OCI-LY7 (cell line): Measurements from ENCODE around the gene KRTAP10-12. TPM values are rescaled to one million over a fixed set of nuclear protein-coding genes. Genes with fewer than 3 reads are reported as not detected.

Source experiments
- BruUV-seq: library from RNA; stranded (reverse); fragments of 400-500 nt; replicated peaks from 2 replicates; lab custom pipeline; 2021; lab: Mats Ljungman, UMichigan
- CTCF ChIA-PET: fragments of 300-600 bp; sonication (Branson Sonifier 250); formaldehyde crosslinking; loops from one replicate; lab custom pipeline; 2022; ENCODE audit warnings: antibody characterized with exemption; ENCODE audit not compliant: unreplicated experiment; lab: Charles Lee
- POLR2A ChIA-PET: fragments of 300-600 bp; sonication (Branson Sonifier 250); formaldehyde crosslinking; loops from one replicate; lab custom pipeline; 2022; ENCODE audit warnings: antibody characterized with exemption; lab: Charles Lee
- DNase-seq: peaks from one replicate; pipeline ENCODE4 v3.0.0-alpha.2; 2015; ENCODE audit warnings: low spot score
- H2AFZ ChIP-seq: fragments of 200-600 bp; sonication (generic), shearing (Covaris generic); 2 replicates; pipeline ENCODE4 v1.6.1; 2014; ENCODE audit warnings: mild to moderate bottlenecking, antibody characterized with exemption, low read length, moderate library complexity
- H3K27ac ChIP-seq: fragments of 200-600 bp; sonication (generic); 2 replicates; pipeline ENCODE4 v1.5.1; 2014; ENCODE audit warnings: mixed run types, low read depth, mild to moderate bottlenecking, moderate library complexity, low read length, inconsistent platforms; ENCODE audit not compliant: poor library complexity, severe bottlenecking
- H3K36me3 ChIP-seq: fragments of 200-600 bp; sonication (generic); 2 replicates; pipeline ENCODE4 v1.6.1; 2014; ENCODE audit warnings: mild to moderate bottlenecking, antibody characterized with exemption, low read length, moderate library complexity, mixed read lengths; ENCODE audit not compliant: insufficient read depth
- H3K4me1 ChIP-seq: fragments of 200-600 bp; sonication (generic); 2 replicates; pipeline ENCODE4 v1.5.1; 2014; ENCODE audit warnings: mild to moderate bottlenecking, low read length; ENCODE audit not compliant: insufficient read depth, poor library complexity, severe bottlenecking
- H3K4me2 ChIP-seq: fragments of 200-600 bp; sonication (generic); 2 replicates; pipeline ENCODE4 v1.6.1; 2014; ENCODE audit warnings: mild to moderate bottlenecking, low read length
- H3K4me3 ChIP-seq: fragments of 200-600 bp; sonication (generic); 2 replicates; pipeline ENCODE4 v1.5.1; 2014; ENCODE audit warnings: mild to moderate bottlenecking, low read depth, low read length; ENCODE audit not compliant: poor library complexity, severe bottlenecking
- H3K79me2 ChIP-seq: fragments of 200-600 bp; sonication (generic); 2 replicates; pipeline ENCODE4 v1.6.1; 2016; ENCODE audit warnings: low read depth, mild to moderate bottlenecking, low read length, moderate library complexity, mixed read lengths; ENCODE audit not compliant: insufficient read depth
- H3K9me2 ChIP-seq: fragments of 200-600 bp; sonication (generic); 2 replicates; pipeline ENCODE4 v1.6.1; 2016; ENCODE audit warnings: mild to moderate bottlenecking, low read length, mixed read lengths; ENCODE audit not compliant: insufficient read depth
- H3K9me3 ChIP-seq: fragments of 200-600 bp; sonication (generic); 2 replicates; pipeline ENCODE4 v1.6.1; 2014; ENCODE audit warnings: mild to moderate bottlenecking, mixed run types, low read length, mixed read lengths
- H4K20me1 ChIP-seq: fragments of 200-600 bp; sonication (generic); 2 replicates; pipeline ENCODE4 v1.6.1; 2014; ENCODE audit warnings: mild to moderate bottlenecking, antibody characterized with exemption, low read length, moderate library complexity, mixed read lengths; ENCODE audit not compliant: insufficient read depth
- EZH2phosphoT487 ChIP-seq: fragments of 200-600 bp; sonication (generic); IDR thresholded peaks from 2 replicates; pipeline ENCODE4 v1.6.1; 2018; ENCODE audit warnings: low read depth, borderline replicate concordance, mild to moderate bottlenecking, mixed run types, antibody characterized with exemption, low read length, moderate library complexity, mixed read lengths
- intact Hi-C: fragments of 100-400 bp; cut with micrococcal nuclease; formaldehyde crosslinking; loops from one replicate; pipeline ENCODE4 v1.10.0; 2022; ENCODE audit not compliant: unreplicated experiment
- total RNA-seq, 2 experiments: library from RNA; depleted of rRNA in 1 of 2; stranded (reverse); fragments of >200 nt in 1 of 2; shearing (Covaris generic) in 1 of 2; gene quantifications; 2 replicates each; pipeline ENCODE4 v1.2.3, GENCODE V29; 2014 to 2022
- TF ChIP-seq, protein P1 (sequence below): fragments of 200-600 bp; sonication (generic); conservative IDR thresholded peaks from 2 replicates; pipeline ENCODE4 v1.5.1; 2014; ENCODE audit warnings: mild to moderate bottlenecking, antibody characterized with exemption, low read length, moderate library complexity, mixed read lengths

KRTAP10-12 gene
- total RNA-seq, 2 experiments from 2014 or later, result not detected

DNA sequence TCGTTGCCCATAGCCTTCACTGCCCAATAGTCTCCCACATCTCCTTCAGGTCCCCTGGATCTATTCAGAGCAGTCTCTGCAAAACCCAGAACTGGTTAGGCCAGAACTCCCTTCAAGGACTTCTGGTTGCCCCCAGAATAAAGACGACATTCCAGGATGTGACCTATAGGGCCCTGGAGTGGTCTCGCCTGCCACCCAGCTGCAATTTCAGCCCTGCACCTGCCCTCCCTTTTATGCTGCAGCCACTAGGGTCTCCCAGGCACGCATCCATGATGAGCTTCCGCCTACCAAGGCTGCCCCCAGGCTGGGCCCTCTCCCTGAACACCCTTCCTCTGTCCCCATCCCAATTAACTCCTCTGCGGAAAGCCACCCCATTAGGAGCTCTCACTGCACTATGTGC, 21.6 kb downstream of the KRTAP10-12 start:
- DNase-seq, result peak; percentile 7
- Histone ChIP-seq H2AFZ (no peak overlapping the region), H3K79me2 (no peaks in the 10 kb centered on the region), H3K4me2 (no peak overlapping the region), H3K4me1 (no peaks in the 10 kb centered on the region), H3K9me2 (no peaks in the 10 kb centered on the region), H3K36me3 (no peaks in the 10 kb centered on the region), H3K4me3 (no peak overlapping the region), H4K20me1 (no peaks in the 10 kb centered on the region), H3K27ac (no peak overlapping the region), H3K9me3 (no peaks in the 10 kb centered on the region)
- CTCF ChIA-PET, result no interaction called here
- POLR2A ChIA-PET, result no interaction called here
- BruUV-seq, result no TSS peak
- no peak for TF ChIP-seq EZH2phosphoT487
- TF ChIP-seq, protein P1, sequence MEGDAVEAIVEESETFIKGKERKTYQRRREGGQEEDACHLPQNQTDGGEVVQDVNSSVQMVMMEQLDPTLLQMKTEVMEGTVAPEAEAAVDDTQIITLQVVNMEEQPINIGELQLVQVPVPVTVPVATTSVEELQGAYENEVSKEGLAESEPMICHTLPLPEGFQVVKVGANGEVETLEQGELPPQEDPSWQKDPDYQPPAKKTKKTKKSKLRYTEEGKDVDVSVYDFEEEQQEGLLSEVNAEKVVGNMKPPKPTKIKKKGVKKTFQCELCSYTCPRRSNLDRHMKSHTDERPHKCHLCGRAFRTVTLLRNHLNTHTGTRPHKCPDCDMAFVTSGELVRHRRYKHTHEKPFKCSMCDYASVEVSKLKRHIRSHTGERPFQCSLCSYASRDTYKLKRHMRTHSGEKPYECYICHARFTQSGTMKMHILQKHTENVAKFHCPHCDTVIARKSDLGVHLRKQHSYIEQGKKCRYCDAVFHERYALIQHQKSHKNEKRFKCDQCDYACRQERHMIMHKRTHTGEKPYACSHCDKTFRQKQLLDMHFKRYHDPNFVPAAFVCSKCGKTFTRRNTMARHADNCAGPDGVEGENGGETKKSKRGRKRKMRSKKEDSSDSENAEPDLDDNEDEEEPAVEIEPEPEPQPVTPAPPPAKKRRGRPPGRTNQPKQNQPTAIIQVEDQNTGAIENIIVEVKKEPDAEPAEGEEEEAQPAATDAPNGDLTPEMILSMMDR, result peak; percentile 42
- intact Hi-C loops, result no loop called here

DNA sequence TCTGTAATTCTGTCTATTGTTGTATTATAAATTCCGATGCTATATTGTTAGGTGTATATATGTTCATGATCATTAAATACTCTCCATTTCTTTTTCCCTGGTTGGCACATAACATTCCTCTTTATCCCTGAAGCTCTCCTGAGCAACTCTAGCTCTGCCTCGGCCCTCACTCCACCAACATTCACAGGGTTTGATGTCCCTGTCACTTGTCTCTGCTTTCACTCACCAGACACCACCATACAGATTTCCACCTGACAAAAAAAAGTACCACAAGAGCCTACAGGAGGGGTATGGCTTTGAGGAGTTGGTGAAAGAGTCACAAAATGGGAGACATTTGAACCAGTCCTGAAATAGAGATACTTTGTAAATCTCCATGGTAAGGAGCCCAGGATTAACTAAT, 23.2 kb downstream of the KRTAP10-12 start:
- no peak for TF ChIP-seq EZH2phosphoT487
- TF ChIP-seq, protein P1, result no peak
- H3K4me1 ChIP-seq, result no peaks in the 10 kb centered on the region
- H3K4me3 ChIP-seq, result no peak overlapping the region
- no peaks in the 10 kb centered on the region for H4K20me1 ChIP-seq
- intact Hi-C loops, result no loop called here
- no peaks in the 10 kb centered on the region for H3K79me2 ChIP-seq
- ChIA-PET CTCF (no interaction called here), POLR2A (no interaction called here)
- no peak overlapping the region for H2AFZ ChIP-seq
- no peaks in the 10 kb centered on the region for H3K9me2 ChIP-seq
- no peak overlapping the region for H3K4me2 ChIP-seq
- no TSS peak for BruUV-seq
- no peaks in the 10 kb centered on the region for H3K36me3 ChIP-seq
- no peak for DNase-seq
- H3K9me3 ChIP-seq, result no peaks in the 10 kb centered on the region
- no peak overlapping the region for H3K27ac ChIP-seq

DNA sequence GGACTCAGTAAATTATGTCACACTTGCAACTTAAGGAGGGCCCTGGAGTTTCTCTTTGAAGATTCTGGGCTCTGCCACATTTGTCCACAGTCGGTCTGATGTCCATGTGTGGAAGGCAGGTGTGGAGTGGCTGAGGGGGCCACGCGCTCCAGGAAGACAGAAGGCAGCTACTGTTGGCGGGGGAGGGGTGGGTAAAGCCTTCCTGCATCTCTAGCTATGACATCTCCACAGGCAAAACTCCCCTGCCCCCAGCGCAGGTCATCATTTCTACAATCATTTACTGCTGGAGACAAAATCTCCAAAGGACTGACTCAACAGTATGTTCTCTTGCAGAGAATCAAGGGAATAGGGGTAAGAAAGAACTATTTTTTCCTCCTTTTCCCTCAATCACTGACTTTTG, 25.8 kb downstream of the KRTAP10-12 start:
- no peak overlapping the region for H3K4me3 ChIP-seq
- H3K27ac ChIP-seq, result no peak overlapping the region
- no peak overlapping the region for H2AFZ ChIP-seq
- ChIA-PET POLR2A (no interaction called here), CTCF (no interaction called here)
- no peaks in the 10 kb centered on the region for H4K20me1 ChIP-seq
- intact Hi-C loops, result no loop called here
- H3K4me2 ChIP-seq, result no peak overlapping the region
- no peaks in the 10 kb centered on the region for H3K4me1 ChIP-seq
- H3K36me3 ChIP-seq, result no peaks in the 10 kb centered on the region
- no TSS peak for BruUV-seq
- H3K9me2 ChIP-seq, result no peaks in the 10 kb centered on the region
- no peaks in the 10 kb centered on the region for H3K79me2 ChIP-seq
- no peaks in the 10 kb centered on the region for H3K9me3 ChIP-seq
- DNase-seq, result no peak
- no peak for TF ChIP-seq EZH2phosphoT487
- TF ChIP-seq, protein P1, result no peak
